HUES48 (cell line): ENCODE results near the gene STX16.

Source experiments
- H3K27ac ChIP-seq: one replicate; pipeline ENCODE4 v1.7.0; 2013; ENCODE audit warnings: low read depth, low read length, inconsistent platforms
- H3K27me3 ChIP-seq: 2 replicates; pipeline ENCODE4 v1.6.1; 2013; ENCODE audit warnings: mild to moderate bottlenecking, low read length; ENCODE audit not compliant: control insufficient read depth, insufficient read depth
- H3K36me3 ChIP-seq: 2 replicates; pipeline ENCODE4 v1.6.1; 2013; ENCODE audit warnings: low read length; ENCODE audit not compliant: control insufficient read depth, insufficient read depth
- H3K4me1 ChIP-seq: 2 replicates; pipeline ENCODE4 v1.6.1; 2013; ENCODE audit warnings: mild to moderate bottlenecking, low read length; ENCODE audit not compliant: control insufficient read depth, insufficient read depth
- H3K4me3 ChIP-seq: 2 replicates; pipeline ENCODE4 v1.5.1; 2013; ENCODE audit warnings: mild to moderate bottlenecking, low read depth, low read length
- H3K9ac ChIP-seq: 2 replicates; pipeline ENCODE4 v1.6.1; 2013; ENCODE audit warnings: mild to moderate bottlenecking, low read depth, low read length, moderate library complexity
- H3K9me3 ChIP-seq: 2 replicates; pipeline ENCODE4 v1.6.1; 2013; ENCODE audit warnings: low read length; ENCODE audit not compliant: control insufficient read depth, insufficient read depth

The STX16 gene

GRCh38 chr20:58658760-58659159 is 7.7 kb downstream of the STX16 start:
- Histone ChIP-seq H3K4me1 (peaks cover 76% of the 10 kb centered on the region), H3K4me3 (peak overlapping the region; percentile 19; the same call in 1 of the 2 replicates), H3K27ac (no peak overlapping the region), H3K9me3 (no peaks in the 10 kb centered on the region), H3K36me3 (peaks cover 21% of the 10 kb centered on the region), H3K27me3 (no peaks in the 10 kb centered on the region), H3K9ac (no peak overlapping the region)

- H3K27ac ChIP-seq: peak overlapping the region; percentile 23
- peaks cover 66% of the 10 kb centered on the region for H3K4me1 ChIP-seq
- peaks cover 29% of the 10 kb centered on the region for H3K36me3 ChIP-seq
- H3K9ac ChIP-seq: no peak overlapping the region
- no peaks in the 10 kb centered on the region for H3K9me3 ChIP-seq
- no peaks in the 10 kb centered on the region for H3K27me3 ChIP-seq
- no peak overlapping the region for H3K4me3 ChIP-seq
These were observed 8.8 kb downstream of the STX16 start for GRCh38 chr20:58659841-58660240.

GRCh38 chr20:58660855-58661597 is 9.9 kb downstream of the STX16 start:
- Histone ChIP-seq H3K9me3 (no peaks in the 10 kb centered on the region), H3K9ac (no peak overlapping the region), H3K4me3 (no peak overlapping the region), H3K36me3 (peaks cover 29% of the 10 kb centered on the region), H3K27ac (no peak overlapping the region), H3K27me3 (no peaks in the 10 kb centered on the region), H3K4me1 (peaks cover 61% of the 10 kb centered on the region)

- Histone ChIP-seq H3K36me3 (peaks cover 29% of the 10 kb centered on the region), H3K4me3 (no peak overlapping the region), H3K27me3 (no peaks in the 10 kb centered on the region), H3K9me3 (no peaks in the 10 kb centered on the region), H3K27ac (no peak overlapping the region), H3K4me1 (peaks cover 55% of the 10 kb centered on the region), H3K9ac (no peak overlapping the region)
These were observed 10.8 kb downstream of the STX16 start for GRCh38 chr20:58661598-58662473.

- Histone ChIP-seq H3K4me3 (no peak overlapping the region), H3K9ac (no peak overlapping the region), H3K27ac (no peak overlapping the region), H3K27me3 (no peaks in the 10 kb centered on the region), H3K9me3 (no peaks in the 10 kb centered on the region), H3K4me1 (peaks cover 51% of the 10 kb centered on the region), H3K36me3 (peaks cover 37% of the 10 kb centered on the region)
These were observed 13.2 kb downstream of the STX16 start for GRCh38 chr20:58664331-58664730.

GRCh38 chr20:58664883-58665282 is 13.8 kb downstream of the STX16 start:
- Histone ChIP-seq H3K9me3 (no peaks in the 10 kb centered on the region), H3K36me3 (peaks cover 37% of the 10 kb centered on the region), H3K27ac (no peak overlapping the region), H3K4me3 (no peak overlapping the region), H3K27me3 (no peaks in the 10 kb centered on the region), H3K4me1 (peaks cover 49% of the 10 kb centered on the region), H3K9ac (no peak overlapping the region)

- peaks cover 33% of the 10 kb centered on the region for H3K36me3 ChIP-seq
- no peaks in the 10 kb centered on the region for H3K9me3 ChIP-seq
- H3K9ac ChIP-seq: no peak overlapping the region
- H3K27ac ChIP-seq: no peak overlapping the region
- H3K4me1 ChIP-seq: peaks cover 49% of the 10 kb centered on the region
- H3K4me3 ChIP-seq: no peak overlapping the region
- H3K27me3 ChIP-seq: no peaks in the 10 kb centered on the region
These were observed 14.5 kb downstream of the STX16 start for GRCh38 chr20:58665606-58666005.

- H3K4me3 ChIP-seq: no peak overlapping the region
- H3K36me3 ChIP-seq: peaks cover 29% of the 10 kb centered on the region
- no peaks in the 10 kb centered on the region for H3K27me3 ChIP-seq
- no peaks in the 10 kb centered on the region for H3K9me3 ChIP-seq
- no peak overlapping the region for H3K27ac ChIP-seq
- H3K4me1 ChIP-seq: peaks cover 48% of the 10 kb centered on the region
- no peak overlapping the region for H3K9ac ChIP-seq
These were observed 15.6 kb downstream of the STX16 start for GRCh38 chr20:58666702-58667101.

- peak overlapping the region; percentile 74 for H3K27ac ChIP-seq
These were observed 16.9 kb downstream of the STX16 start for GRCh38 chr20:58667975-58668374.

GRCh38 chr20:58668901-58669286 is 17.8 kb downstream of the STX16 start:
- Histone ChIP-seq H3K36me3 (peaks cover 40% of the 10 kb centered on the region), H3K27me3 (no peaks in the 10 kb centered on the region), H3K9ac (peak overlapping the region; percentile 74), H3K4me3 (0 out of 2 replicates have a peak overlapping the region, but pooled peaks have one; percentile 1), H3K9me3 (no peaks in the 10 kb centered on the region), H3K4me1 (peaks cover 48% of the 10 kb centered on the region), H3K27ac (peak overlapping the region; percentile 100)

More at GRCh38 chr20:58667975-58668374, 16.9 kb downstream of the STX16 start:
- H3K27me3 ChIP-seq: no peaks in the 10 kb centered on the region
- H3K4me3 ChIP-seq: no peak overlapping the region
- no peak overlapping the region for H3K9ac ChIP-seq
- H3K36me3 ChIP-seq: peaks cover 35% of the 10 kb centered on the region
- H3K4me1 ChIP-seq: peaks cover 48% of the 10 kb centered on the region
- no peaks in the 10 kb centered on the region for H3K9me3 ChIP-seq
